Fibroblast of skin of left quadriceps (primary cell): ENCODE measurements around the gene TRIM25.
"Not testable (repeated sequence)": the region's sequence is repeated elsewhere in the genome, so short reads cannot be mapped to it uniquely, and the experiment has no call there.

Source experiments
- DNase-seq, 2 experiments: peaks; one replicate each; pipeline ENCODE4 v3.0.0-alpha.2; 2013; ENCODE audit warnings: low read depth in 2 of 2

The TRIM25 gene, protein sequence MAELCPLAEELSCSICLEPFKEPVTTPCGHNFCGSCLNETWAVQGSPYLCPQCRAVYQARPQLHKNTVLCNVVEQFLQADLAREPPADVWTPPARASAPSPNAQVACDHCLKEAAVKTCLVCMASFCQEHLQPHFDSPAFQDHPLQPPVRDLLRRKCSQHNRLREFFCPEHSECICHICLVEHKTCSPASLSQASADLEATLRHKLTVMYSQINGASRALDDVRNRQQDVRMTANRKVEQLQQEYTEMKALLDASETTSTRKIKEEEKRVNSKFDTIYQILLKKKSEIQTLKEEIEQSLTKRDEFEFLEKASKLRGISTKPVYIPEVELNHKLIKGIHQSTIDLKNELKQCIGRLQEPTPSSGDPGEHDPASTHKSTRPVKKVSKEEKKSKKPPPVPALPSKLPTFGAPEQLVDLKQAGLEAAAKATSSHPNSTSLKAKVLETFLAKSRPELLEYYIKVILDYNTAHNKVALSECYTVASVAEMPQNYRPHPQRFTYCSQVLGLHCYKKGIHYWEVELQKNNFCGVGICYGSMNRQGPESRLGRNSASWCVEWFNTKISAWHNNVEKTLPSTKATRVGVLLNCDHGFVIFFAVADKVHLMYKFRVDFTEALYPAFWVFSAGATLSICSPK

DNA sequence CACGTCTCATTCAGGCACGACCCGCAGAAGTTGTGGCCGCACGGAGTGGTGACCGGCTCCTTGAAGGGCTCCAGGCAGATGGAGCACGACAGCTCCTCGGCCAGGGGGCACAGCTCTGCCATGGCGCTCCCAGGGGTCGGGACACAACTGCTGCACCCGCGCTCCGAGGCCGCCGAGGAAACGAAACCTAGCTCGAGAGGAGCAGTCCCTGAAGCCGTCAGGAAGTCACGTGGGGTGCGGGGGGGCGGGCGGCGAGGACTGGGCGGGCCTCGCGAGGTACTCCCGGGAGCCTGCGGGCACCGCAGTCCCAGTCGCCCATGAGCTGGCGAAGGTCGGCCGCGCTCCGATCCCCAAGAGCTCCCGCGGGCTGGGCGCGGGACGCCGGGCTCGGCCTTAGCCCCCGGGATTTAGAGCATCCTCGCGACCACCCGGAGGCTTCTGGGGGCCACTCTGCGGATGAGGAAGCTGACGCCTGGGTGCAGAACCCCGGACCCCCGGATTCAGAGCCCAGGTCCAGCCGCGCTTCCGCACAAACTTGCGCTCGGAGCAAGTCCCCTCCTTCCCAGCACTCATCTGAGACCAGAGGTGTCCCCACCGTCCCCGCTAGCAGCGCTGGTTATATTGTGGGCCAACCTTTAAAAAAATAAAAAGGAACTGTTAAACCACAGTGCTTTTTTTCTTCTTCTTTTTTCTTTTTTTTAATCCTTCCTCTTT is at the start of gene TRIM25:
Gene TRIM25, minus strand, starts transcription at position 183 of the 714 bp plus-strand sequence. Its CDS starts 61 bp downstream, at position 122.
- DNase-seq = peak; percentile 67 to 68

DNA sequence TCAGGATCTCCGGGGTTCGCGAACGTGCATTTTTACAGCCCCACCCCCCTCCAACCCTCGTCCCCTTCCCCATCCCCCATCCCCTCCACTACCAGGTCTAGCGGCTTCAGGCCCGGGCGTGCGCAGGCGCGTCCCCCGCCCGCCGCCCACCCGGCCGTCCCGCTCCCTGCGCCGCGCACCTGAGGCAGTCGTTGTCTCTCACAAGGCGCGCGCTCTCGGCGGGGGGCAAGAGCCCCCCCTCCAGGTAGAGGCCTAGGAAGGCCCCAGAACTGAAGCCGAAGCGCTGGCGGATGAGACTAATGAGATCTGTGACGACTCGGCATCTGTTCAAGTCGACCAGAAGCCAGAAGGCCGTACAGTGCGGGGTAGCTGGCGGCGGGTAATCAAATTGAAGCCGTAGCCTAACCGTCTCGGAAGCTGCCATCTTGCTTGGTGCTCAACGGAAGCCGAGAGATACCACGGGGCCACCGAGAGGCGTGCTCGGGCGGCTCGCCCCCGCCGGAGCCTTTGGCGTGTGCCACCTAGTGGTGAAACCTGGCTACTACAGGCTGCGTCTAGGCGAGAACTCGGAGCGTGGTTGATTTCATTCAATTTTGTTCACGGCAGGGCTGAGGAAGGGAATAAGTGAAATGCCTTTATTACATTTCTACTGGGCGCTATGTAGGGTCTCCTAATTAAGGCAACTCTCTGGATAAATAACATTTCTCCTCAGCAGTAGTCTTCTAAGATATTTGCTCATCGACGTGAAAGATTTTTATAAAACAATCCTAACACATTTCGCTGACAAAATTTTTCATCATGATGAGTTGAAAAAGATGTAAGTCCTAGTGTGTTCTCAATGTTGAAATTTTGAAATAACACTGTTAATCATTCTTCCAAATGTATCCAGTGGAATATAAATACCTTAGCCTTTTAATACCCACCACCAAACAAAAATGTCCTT is 47.0 kb upstream of the TRIM25 start, which contains the start of gene COIL:
Gene COIL, minus strand, starts transcription at position 455 of the 943 bp plus-strand sequence. Its CDS starts 31 bp downstream, at position 424.
- DNase-seq = peak; percentile 78

DNA sequence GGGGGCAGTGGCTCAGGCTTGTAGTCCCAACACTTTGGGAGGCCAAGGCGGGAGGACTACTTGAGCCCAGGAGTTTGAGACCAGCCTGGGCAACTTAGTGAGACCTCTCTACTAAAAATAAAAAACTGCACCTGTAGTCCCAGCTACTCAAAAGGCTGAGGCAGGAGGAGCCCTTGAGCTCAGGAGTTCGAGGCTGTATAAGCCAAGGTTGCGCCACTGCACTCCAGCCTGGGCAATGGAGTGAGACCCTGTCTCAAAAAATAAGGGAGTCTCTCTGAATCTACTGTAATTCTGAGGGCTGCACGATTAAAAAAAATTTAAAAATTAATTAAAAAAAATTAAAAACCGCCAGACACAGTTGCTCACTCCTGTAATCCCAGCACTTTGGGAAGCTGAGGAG is 43.1 kb upstream of the TRIM25 start:
- no peak for DNase-seq

DNA sequence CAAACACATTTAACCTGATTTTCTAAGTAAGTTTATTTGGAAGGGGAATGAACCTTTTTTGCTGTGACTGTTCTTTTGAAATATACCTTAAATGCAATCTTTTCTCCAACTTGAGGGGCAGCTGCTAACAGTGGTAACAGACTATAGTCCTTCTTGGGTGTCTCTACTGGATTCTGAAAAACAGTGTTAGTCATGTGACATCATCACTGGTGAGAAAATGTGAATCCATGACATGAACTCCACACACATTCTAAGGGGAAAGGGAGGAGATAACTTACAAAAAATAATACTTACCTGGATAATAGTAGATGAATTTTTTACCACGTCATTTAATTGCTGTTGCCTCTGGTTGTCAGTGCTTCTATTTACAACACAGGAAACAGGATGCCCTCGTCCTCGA is 35.7 kb upstream of the TRIM25 start:
- DNase-seq = no peak

DNA sequence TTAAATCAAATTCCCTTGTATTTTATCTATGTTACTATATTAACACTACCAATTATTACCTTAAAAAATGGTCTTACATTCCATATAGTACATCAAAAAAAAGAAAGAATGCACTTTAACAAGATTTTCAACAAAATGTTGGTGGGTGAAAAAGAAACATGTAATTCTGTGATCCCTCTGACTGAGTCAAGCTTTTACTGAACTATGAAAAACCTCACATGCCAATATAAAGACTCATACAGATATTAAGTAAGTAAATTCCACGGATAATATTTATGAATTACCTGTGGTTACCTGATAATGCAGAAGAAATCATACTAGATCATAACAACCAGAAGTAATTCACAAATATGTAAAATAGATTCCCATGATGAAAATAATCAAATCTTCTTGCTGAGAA is 34.6 kb upstream of the TRIM25 start:
- DNase-seq = no peak

DNA sequence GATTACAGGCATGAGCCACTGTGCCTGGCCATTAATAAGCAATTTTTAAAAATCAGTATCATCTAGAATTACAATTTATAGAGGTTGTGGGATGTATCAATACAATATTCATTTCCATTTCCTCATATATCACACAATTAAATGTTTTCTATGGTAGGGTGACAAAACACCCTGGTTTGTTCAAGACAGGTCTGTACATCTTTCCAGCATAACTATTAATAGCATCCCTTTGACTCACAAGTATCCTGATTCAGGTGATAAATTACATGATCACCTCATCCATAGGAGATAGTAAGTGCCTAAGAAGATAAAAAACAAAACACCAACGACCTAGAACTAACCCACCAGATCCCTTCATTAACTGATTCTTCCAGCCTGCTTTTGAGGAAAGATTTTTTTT is 33.9 kb upstream of the TRIM25 start:
- no peak for DNase-seq

DNA sequence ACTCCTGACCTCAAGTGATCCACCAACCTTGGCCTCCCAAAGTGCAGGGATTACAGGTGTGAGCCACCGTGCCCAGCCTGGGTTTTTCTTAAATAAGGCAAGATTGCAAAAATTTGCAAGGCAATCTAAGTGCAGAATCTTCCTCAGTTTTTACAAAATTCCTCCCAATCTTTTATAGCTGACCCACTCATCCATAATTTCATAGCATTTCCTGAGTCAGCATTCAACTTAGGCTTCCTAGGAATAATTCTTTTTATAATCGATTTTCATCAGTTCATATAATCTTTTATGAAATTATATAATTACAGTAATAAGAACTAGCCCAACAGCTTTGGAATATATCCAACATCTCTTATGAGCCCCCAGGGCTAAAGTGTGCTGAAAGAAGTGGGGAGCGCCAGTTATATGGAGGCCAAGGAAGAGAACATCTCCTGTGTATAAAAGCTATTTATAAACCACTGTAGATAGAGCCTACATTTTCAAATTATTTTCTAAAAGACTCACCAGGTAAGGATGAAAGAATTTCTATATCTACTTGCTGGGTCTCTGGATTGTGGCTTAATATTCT is 32.2 kb upstream of the TRIM25 start:
- no peak for DNase-seq

DNA sequence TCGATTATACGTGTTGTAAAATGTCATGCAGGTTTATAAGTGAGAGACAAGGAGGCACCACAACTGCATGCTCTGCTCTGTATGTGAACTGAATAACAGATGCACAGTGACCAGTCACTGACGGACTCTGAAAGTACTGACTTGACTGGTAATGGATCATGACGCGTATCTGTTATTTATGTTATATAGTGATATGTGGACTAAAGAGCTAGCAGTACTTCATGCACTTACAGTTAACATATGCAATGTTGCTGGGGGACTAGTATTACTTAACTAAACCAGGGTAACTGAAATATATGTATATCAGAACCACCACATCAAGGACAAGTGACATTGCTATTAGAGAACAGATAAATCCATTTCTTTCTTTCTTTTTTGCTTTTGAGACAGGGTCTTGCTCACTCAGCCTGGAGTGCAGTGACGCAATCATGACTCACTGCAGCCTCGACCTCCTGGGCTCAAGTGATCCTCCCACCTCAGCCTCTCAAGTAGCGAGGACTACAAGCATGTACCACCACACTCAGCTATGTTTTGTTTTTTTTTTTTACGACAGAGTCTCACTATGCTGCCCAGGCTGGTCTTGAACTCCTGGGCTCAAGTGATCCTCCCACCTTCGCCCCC is 29.8 kb upstream of the TRIM25 start:
- no peak for DNase-seq

DNA sequence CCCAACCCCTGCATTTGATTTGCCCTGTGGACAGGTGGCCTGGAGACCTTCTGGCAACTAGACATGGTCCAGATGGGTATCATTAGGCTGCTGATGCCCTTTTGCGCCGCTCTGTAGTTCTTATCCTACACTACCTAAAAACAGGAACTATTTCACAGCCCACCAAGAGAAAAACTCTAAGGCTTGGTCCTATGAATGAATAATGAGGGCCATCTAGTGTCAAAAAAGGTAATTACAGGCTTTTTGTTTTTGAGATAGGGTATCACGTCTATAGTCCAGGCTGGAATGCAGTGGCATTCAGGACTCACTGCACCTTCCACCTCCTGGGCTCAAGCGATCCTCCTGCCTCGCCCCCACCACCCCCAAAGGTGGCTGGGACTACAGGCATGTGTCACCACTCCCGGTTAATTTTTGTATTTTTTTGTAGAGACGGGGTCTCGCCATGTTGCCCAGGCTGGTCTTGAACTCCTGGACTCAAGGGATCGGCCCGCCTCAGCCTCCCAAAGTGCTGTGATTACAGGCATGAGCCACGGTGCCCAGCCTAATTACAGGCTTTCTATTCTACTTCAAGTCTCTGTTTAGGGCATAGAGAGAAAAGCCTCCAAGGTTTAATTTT is 26.1 kb upstream of the TRIM25 start:
- DNase-seq = peak; percentile 44 to 46

DNA sequence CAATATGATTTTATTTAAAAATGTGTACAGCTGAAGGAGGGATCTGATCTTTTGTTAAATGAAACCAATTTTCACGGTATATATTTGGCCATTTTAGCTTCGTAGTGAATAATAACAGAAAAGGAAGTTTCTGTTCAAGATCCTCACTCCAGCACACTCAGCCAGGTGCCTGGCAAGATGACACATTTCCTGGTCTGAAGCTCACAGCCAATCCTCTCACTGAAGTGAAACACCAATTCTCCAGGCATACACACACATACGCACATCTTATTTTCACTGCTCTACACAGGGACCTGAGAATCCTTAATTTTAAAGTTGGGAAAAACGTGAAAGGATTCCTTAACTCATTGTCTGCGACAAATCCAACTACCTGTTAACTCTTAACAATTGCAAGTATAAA is 24.4 kb upstream of the TRIM25 start:
- DNase-seq = not testable (repeated sequence)

DNA sequence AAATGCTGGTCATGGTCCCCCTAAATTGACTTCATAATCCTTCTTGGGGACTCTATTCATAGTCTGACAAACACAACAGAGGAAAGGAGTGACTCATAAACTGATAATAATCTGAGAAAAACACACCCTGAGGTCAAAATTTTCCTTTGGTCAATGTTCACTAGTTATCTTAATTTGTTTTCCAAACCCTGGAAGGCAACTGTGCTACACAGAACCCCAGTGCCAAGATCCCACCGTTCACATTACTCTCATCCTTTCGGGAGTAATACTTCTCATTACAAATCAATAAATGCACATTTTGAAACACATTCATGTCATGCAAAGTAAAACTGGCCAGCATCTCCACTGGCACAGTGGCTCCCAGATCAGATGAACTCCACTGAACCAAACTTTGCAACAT is 23.8 kb upstream of the TRIM25 start:
- no peak for DNase-seq

DNA sequence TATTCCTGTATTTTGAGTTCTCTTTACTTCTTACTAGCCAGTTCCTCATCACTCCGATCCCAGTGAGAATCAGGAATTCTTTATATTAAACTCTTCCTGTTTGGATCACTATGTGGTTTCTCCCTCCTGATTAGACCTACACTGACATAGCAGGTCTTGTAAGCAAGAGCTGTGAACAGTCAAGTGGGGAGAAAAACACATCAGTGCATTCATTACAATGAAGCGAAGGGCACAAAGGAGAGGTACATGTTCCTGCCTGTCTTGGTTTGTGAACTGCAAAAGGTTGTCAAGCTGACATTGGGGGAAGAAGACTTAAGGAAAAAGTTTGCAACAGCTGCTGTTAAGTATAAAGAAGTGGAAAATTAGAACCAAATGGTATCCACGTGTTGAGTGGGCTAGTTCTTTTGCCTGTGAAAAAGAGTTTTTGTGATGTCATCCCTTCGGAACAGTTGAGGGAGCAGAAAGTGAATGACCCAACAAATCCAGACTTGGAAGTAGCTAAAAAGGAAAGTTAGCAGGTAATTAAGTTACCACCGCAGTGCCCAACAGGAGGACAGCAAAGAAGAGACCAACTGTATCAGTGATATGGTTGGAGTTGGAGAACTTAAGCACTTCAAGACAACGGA is 23.0 kb upstream of the TRIM25 start:
- no peak for DNase-seq

DNA sequence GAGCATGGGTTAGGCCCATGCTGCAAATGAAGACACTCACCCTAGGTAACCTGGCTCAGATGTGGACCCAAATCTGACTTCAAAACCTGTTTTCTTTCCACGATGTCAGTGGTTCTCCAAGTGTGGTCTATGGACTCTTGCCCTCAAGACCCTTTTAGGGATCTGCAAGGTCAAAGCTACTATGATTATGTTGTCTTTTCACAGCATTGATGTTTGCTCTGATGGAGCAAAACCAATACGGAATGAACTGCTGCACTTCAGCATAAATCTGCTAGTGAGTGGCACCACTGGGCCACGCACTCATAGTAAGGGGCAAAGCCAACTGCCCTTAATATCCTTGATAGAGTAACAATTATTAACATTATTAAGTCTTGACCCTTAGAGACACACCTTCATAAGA is 21.6 kb upstream of the TRIM25 start:
- DNase-seq = no peak

DNA sequence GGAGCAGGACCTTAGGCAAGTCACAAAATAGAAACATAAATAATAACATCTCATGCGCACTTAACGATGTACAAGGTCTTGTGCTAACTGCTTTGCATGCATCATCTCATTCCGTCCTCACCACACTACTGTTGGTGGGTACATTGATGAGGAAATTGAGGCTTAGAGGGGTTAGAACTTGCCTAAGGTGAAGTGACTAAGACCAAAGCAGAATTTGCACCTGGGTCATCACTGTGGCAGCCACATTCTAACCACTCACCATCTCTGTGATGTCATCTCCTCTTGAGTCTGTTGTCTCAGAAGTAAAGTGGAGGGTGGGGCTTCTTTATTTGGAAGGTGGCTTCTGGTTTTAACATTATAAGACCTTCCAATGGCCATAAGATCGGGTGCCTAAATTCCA is 20.4 kb upstream of the TRIM25 start:
- no peak for DNase-seq

DNA sequence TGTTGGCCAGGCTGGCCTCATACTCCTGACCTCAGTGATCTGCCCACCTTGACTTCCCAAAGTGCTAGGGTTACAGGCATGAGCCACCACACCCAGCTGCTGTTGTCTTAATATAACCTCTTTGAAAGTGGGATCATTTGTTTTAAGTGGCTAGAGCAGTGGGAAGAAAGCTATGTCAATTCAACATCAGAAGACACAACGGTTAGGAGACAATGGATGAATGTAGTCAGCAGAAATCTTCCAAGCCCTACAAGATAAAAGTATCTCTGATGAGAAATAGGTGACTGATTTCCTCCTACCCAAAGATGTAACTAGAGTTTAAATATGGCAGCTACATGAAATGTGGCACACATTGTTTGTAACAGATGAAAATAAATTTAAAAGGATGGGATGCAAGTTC is 20.0 kb upstream of the TRIM25 start:
- no peak for DNase-seq

DNA sequence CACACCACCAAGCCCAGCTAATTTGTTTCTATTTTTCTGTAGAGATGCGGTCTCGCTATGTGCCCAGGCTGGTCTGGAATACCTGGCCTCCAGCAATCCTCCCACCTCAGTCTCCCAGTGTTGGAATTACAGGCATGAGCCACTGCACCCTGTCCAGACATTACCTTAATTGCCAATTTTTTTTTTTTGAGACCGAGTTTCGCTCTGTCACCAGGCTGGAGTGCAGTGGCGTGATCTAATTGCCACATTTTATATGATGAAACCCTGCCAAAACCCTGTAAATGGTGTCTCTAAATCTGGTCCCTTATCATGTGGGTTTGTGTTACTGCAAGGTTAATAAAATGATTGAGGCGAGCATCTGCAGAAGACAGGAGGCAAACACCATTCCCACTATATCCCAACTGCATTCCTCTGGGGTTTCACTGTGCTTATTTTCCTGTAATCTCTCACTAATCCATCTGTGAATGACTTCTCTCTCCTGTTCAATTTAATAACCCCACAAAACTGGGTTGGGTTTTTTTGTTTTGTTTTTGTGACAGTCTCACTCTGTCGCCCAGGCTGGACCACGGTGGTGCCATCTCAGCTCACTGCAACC is 19.4 kb upstream of the TRIM25 start:
- no peak for DNase-seq

DNA sequence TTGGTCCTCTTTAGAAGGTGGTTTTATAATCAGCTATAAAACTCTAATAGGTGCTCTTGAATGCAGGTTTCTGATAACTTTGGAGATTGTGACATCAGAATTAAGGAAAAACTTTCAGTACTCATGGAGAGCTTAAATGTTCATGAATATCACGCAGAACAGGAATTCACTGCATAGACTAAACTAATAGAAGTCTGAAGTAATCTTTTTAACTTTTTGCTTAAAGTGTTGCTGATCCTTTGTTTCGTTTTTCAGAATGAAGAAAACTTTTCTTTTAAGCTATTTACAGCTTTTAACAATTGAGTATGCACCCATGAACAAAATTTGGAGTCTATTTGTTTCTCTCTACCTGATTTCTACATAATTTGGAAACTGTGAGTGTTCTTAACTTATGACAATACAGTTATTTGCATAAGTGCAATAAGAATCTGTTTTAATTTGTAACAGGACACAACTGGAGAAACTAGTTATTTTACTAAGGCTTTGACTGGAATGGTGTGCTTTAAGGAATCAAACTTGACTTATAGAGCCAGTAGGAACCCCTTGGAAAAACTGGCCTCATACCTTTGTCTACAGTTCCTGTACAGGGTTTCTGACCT is 17.0 kb upstream of the TRIM25 start:
- no peak for DNase-seq

DNA sequence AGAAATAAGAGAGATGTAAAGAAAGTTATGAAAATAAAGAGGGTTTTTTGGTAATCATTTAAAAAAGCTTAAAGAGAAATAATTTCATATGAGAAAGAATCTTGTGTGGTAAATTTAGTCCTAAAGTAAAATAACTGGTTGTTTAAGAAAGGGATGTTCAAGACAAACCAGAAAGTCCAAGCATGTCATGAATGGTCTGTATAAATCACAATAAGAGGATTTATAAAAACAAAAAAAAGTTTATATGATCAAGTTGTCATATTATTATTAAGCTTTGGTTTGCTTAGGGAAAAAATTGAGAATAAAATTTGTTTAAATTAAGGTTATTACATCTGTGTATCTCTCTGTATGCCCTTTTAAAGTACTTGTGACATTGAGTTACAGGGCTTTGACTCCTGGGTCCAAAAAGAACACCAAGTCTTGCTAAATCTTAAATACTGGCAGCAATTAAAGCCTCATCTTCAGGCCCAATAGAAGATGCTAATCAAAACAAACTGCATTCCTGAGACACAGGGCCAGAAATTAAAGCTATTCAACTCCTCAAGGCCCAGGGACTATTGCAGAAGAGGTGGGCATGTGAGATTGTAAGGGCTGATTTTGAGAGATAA is 15.6 kb upstream of the TRIM25 start:
- DNase-seq = no peak

DNA sequence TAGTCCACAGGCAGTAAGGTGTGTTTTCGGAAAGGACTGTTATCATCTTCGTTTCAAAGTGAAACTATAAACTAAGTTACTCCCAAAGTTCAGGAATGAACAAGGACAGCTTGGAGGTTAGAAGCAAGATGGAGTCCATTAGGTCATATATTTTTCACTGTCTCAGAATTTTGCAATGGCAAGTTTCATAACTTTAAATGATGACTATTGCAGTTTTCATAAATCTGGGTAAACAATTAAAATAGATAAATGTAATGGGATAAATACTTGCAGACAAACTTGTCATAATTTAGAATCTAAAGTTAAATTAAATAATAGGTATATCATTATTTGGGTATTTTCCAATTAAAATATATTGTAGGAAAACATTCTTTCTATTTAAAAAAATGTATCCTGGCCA is 14.7 kb upstream of the TRIM25 start:
- no peak for DNase-seq
